K562 (cell line): ENCODE results near the gene HMGB2. TPM values are rescaled to one million over a fixed set of nuclear protein-coding genes. Genes with fewer than 3 reads are reported as not detected.

Experiments
- CBX3 ChIP-seq, 2 experiments: IDR thresholded peaks; 1 replicate in 1 of 2; 2 replicates in 1 of 2; pipeline ENCODE4 v1.6.1; 2012; ENCODE audit warnings: inconsistent platforms in 2 of 2, low read length in 2 of 2, borderline replicate concordance in 1 of 2, control low read depth in 1 of 2
- CEBPG ChIP-seq, 3 experiments: fragments of 200-800 bp in 1 of 3; sonication (Bioruptor generic) in 1 of 3; sonication (generic) in 1 of 3; formaldehyde crosslinking in 1 of 3; IDR thresholded peaks in 2 of 3; conservative IDR thresholded peaks in 1 of 3; 2 replicates each; pipeline versions ENCODE4 v1.6.1 to v1.8.0; 2016 to 2022; ENCODE audit warnings: missing compliant biosample characterization in 2 of 3, missing genetic modification characterization in 2 of 3, mild to moderate bottlenecking in 1 of 3, missing genetic modification reagents in 1 of 3
- CSDE1 ChIP-seq, 2 experiments: fragments of 450-650 bp; IDR thresholded peaks; 2 replicates each; pipeline ENCODE4 v1.6.1; 2016; ENCODE audit warnings: mild to moderate bottlenecking in 1 of 2
- KDM5B ChIP-seq: fragments of 200-600 bp; sonication (generic); IDR thresholded peaks from 2 replicates; pipeline ENCODE4 v1.6.1; 2012; ENCODE audit warnings: low read depth, mild to moderate bottlenecking, moderate library complexity, low read length, control low read depth, inconsistent platforms; ENCODE audit not compliant: insufficient replicate concordance
- KLF1 ChIP-seq: fragments of 450-650 bp; IDR thresholded peaks from 2 replicates; pipeline ENCODE4 v1.6.1; 2016; ENCODE audit warnings: missing genetic modification characterization, missing compliant biosample characterization
- NFIX ChIP-seq: fragments of 250-450 bp; sonication (Bioruptor Pico); IDR thresholded peaks from 2 replicates; pipeline ENCODE4 v1.4.0; 2020; ENCODE audit warnings: low read depth, mild to moderate bottlenecking, moderate library complexity
- NFRKB ChIP-seq: fragments of 450-650 bp; IDR thresholded peaks from 2 replicates; pipeline ENCODE4 v1.6.1; 2016; ENCODE audit warnings: low read depth
- PTRF ChIP-seq: fragments of 450-650 bp; IDR thresholded peaks from 2 replicates; pipeline ENCODE4 v1.6.1; 2016; ENCODE audit warnings: mild to moderate bottlenecking, missing genetic modification characterization, missing compliant biosample characterization
- RBFOX2 ChIP-seq: fragments of 200-400 bp; formaldehyde crosslinking; IDR thresholded peaks from 2 replicates; pipeline ENCODE4 v1.6.1; 2017; ENCODE audit warnings: low read depth, mild to moderate bottlenecking, low read length, moderate library complexity
- SIX5 ChIP-seq, 2 experiments: IDR thresholded peaks; 2 replicates each; pipeline ENCODE4 v1.6.1; 2011; ENCODE audit warnings: low read length in 2 of 2, borderline replicate concordance in 1 of 2, low read depth in 1 of 2, mild to moderate bottlenecking in 1 of 2, moderate library complexity in 1 of 2; ENCODE audit not compliant: insufficient read depth in 1 of 2
- SLC30A9 ChIP-seq: fragments of 250-450 bp; sonication (Bioruptor Pico); IDR thresholded peaks from 2 replicates; pipeline ENCODE4 v1.8.0; 2022; ENCODE audit warnings: mild to moderate bottlenecking, moderate library complexity
- THAP12 ChIP-seq: fragments of 250-450 bp; sonication (Bioruptor Pico); IDR thresholded peaks from 2 replicates; pipeline ENCODE4 v1.9.0; 2021; ENCODE audit warnings: mild to moderate bottlenecking, inconsistent platforms
- ZNF197 ChIP-seq: fragments of 200-800 bp; sonication (Bioruptor generic); IDR thresholded peaks from 2 replicates; pipeline ENCODE4 v1.6.1; 2016; ENCODE audit warnings: low read depth, missing genetic modification characterization, missing compliant biosample characterization
- ZNF780A ChIP-seq: fragments of 250-450 bp; sonication (Bioruptor Pico); IDR thresholded peaks from 2 replicates; pipeline ENCODE4 v1.5.0; 2021; ENCODE audit warnings: mild to moderate bottlenecking
- polyA plus RNA-seq, 8 experiments: library from polyadenylated mRNA; depleted of rRNA in 4 of 8; stranded (reverse) in 5 of 8; unstranded in 3 of 8; fragments of >200 nt; fragmentation: Nextera tagmentation in 2 of 8; fragmentation: Illumina TruSeq in 1 of 8; extraction: Ambion mirVana in 2 of 8; extraction: Trizol in 1 of 8; gene quantifications; 2 replicates each; pipeline versions ENCODE4 v1.2.1 to v1.2.3, GENCODE V29; 2011 to 2014; ENCODE audit warnings: inconsistent platforms in 1 of 8, missing spikeins in 1 of 8
- total RNA-seq, 7 experiments: library from RNA; depleted of rRNA in 6 of 7; stranded (reverse); fragments of >200 nt in 6 of 7; fragmentation: Illumina TruSeq in 2 of 7; extraction: Trizol in 2 of 7; gene quantifications; 2 replicates each; pipeline versions ENCODE4 v1.2.1 to v1.2.3, GENCODE V29; 2011 to 2021; ENCODE audit warnings: low replicate concordance in 1 of 7
- TF ChIP-seq, protein P1 (sequence below), 3 experiments: fragments of 200-800 bp in 1 of 3; sonication (Bioruptor generic) in 1 of 3; sonication (generic) in 1 of 3; formaldehyde crosslinking in 1 of 3; IDR thresholded peaks; 2 replicates each; pipeline versions ENCODE4 v1.6.1 to v1.8.0; 2016 to 2022; ENCODE audit warnings: mild to moderate bottlenecking in 2 of 3, missing compliant biosample characterization in 2 of 3, missing genetic modification characterization in 2 of 3, missing genetic modification reagents in 1 of 3
- TF ChIP-seq, protein P2 (sequence below): fragments of 450-650 bp; formaldehyde crosslinking; IDR thresholded peaks from 2 replicates; pipeline ENCODE4 v1.4.0; 2020; ENCODE audit warnings: mild to moderate bottlenecking
- TF ChIP-seq, protein P3 (sequence below): sonication (generic); formaldehyde crosslinking; IDR thresholded peaks from 2 replicates; pipeline ENCODE4 v1.8.1; 2022; ENCODE audit warnings: missing genetic modification reagents
- TF ChIP-seq, protein P4 (sequence below): fragments of 250-450 bp; sonication (Bioruptor Pico); IDR thresholded peaks from 2 replicates; pipeline ENCODE4 v1.4.0; 2020; ENCODE audit warnings: mild to moderate bottlenecking

HMGB2 gene
- total and polyA plus RNA-seq, 9 of the 15 experiments (the other 6 are each of a cell fraction or from before 2014, with no cell fraction given) = 309 to 822 (median 626) TPM

- TF ChIP-seq ZNF780A (CRISPR knock-in tag) (no peak), CEBPG (CRISPR knock-in tag; IDR thresholded peaks at IDR 0.05) (peak; percentile 78), CEBPG (tag; conservative IDR thresholded peaks at IDR 0.05 in 1 of 2, IDR thresholded peaks at IDR 0.05 in 1 of 2) (peak; percentile 79 to 88), PTRF (no peak), RBFOX2 (peak; percentile 97), KLF1 (tag) (no peak), THAP12 (CRISPR knock-in tag) (peak; percentile 78), KDM5B (peak; percentile 97), CBX3 (IDR thresholded peaks at IDR 0.05; ENCODE audit: borderline replicate concordance in 1 of 2, low read length in 2 of 2) (peak in 1 of 2 experiments; percentile 48; a peak in 1 of 3 replicates), SIX5 (IDR thresholded peaks at IDR 0.05; ENCODE audit: borderline replicate concordance in 1 of 2, insufficient read depth in 1 of 2, low read depth in 1 of 2, low read length in 2 of 2) (peak in 1 of 2 experiments; percentile 16; a peak in 1 of 4 replicates), NFRKB (peak; percentile 90), NFIX (no peak), SLC30A9 (CRISPR knock-in tag) (no peak), CSDE1 (IDR thresholded peaks at IDR 0.05) (peak in 1 of 2 experiments; percentile 49; a peak in 1 of 4 replicates), ZNF197 (CRISPR knock-in tag) (no peak)
- TF ChIP-seq, protein P1, sequence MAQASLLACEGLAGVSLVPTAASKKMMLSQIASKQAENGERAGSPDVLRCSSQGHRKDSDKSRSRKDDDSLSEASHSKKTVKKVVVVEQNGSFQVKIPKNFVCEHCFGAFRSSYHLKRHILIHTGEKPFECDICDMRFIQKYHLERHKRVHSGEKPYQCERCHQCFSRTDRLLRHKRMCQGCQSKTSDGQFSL (CRISPR knock-in tag; IDR thresholded peaks at IDR 0.05) = no peak
- TF ChIP-seq, protein P1 (tag; IDR thresholded peaks at IDR 0.05) = no peak
- TF ChIP-seq, protein P2, sequence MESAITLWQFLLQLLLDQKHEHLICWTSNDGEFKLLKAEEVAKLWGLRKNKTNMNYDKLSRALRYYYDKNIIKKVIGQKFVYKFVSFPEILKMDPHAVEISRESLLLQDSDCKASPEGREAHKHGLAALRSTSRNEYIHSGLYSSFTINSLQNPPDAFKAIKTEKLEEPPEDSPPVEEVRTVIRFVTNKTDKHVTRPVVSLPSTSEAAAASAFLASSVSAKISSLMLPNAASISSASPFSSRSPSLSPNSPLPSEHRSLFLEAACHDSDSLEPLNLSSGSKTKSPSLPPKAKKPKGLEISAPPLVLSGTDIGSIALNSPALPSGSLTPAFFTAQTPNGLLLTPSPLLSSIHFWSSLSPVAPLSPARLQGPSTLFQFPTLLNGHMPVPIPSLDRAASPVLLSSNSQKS (CRISPR knock-in tag) = no peak
- TF ChIP-seq, protein P3, sequence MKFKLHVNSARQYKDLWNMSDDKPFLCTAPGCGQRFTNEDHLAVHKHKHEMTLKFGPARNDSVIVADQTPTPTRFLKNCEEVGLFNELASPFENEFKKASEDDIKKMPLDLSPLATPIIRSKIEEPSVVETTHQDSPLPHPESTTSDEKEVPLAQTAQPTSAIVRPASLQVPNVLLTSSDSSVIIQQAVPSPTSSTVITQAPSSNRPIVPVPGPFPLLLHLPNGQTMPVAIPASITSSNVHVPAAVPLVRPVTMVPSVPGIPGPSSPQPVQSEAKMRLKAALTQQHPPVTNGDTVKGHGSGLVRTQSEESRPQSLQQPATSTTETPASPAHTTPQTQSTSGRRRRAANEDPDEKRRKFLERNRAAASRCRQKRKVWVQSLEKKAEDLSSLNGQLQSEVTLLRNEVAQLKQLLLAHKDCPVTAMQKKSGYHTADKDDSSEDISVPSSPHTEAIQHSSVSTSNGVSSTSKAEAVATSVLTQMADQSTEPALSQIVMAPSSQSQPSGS (CRISPR knock-in tag) = no peak
- TF ChIP-seq, protein P4, sequence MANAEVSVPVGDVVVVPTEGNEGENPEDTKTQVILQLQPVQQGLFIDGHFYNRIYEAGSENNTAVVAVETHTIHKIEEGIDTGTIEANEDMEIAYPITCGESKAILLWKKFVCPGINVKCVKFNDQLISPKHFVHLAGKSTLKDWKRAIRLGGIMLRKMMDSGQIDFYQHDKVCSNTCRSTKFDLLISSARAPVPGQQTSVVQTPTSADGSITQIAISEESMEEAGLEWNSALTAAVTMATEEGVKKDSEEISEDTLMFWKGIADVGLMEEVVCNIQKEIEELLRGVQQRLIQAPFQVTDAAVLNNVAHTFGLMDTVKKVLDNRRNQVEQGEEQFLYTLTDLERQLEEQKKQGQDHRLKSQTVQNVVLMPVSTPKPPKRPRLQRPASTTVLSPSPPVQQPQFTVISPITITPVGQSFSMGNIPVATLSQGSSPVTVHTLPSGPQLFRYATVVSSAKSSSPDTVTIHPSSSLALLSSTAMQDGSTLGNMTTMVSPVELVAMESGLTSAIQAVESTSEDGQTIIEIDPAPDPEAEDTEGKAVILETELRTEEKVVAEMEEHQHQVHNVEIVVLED (CRISPR knock-in tag) = no peak
Observed at GRCh38 chr4:173334085-173334890, at the start of gene HMGB2 (continued).
